Measurements from ENCODE around the gene TMEM87B. TPM values are rescaled to one million over a fixed set of nuclear protein-coding genes. Genes with fewer than 3 reads are reported as not detected.

TMEM87B gene
- total and polyA plus RNA-seq, 2 of the 8 experiments (the other 6 are each of a cell fraction or from before 2014, with no cell fraction given): 7.2 to 9.0 TPM

DNA sequence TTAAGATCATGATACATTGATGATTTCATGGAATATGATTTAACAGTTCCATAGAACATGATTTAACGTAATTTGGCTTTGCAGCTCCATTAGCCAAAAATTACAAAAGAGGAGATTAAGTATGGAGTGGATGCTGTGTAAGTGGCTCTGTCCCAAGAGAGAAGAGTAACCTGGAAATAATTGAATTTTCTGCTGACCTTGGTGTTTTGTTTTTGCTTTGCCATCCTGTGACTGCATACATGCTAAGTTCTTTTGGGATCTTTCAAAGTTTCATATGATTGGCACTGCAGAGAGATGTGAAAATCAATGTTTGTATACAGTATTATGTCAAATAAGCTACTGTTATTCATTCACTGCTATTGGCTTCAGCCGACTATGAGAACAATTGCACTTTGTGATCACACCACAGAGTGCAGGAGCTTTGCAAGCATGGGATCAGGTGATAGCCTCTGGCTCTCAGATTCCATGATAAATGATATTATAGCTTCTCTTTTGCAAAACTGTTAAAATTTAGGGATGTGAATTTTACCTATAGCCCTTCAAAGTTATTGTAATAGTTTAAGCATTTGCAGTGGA is 46.1 kb upstream of the TMEM87B start:
- no peak overlapping the region for H3K23ac ChIP-seq (ENCODE audit: insufficient read length)
- H4K20me1 ChIP-seq (replicated peaks in 1 of 2; ENCODE audit: control insufficient read depth in 1 of 2, insufficient read depth in 2 of 2, low read length in 2 of 2): no peaks in the 10 kb centered on the region
- ChIA-PET POLR2A (ENCODE audit: partially characterized antibody) (no interaction called here), CTCF (ENCODE audit: partially characterized antibody) (interaction anchor here (3.1 kb wide), 1 partner anchor 90 kb away, joined by 8 read pairs; no protein-coding TSS in a partner anchor)
- no peak overlapping the region for H3K56ac ChIP-seq (replicated peaks; ENCODE audit: insufficient read length, low read depth, low read length)
- no peak for FAIRE-seq
- no peak overlapping the region for H4K91ac ChIP-seq (replicated peaks; ENCODE audit: insufficient read length, low read length)
- no peaks in the 10 kb centered on the region for H3K23me2 ChIP-seq (ENCODE audit: low read depth, low read length)
- H4K5ac ChIP-seq (ENCODE audit: insufficient read length, low read depth, low read length): no peak overlapping the region
- WGBS, 2 experiments (ENCODE audit: extremely low coverage in 1 of 2, insufficient coverage in 1 of 2, insufficient read length in 1 of 2, insufficient replicate concordance in 2 of 2, low coverage in 1 of 2, low lambda C conversion rate in 2 of 2, missing lambda C conversion rate in 1 of 2): 87% methylated on average over 2 of the region's 2 CpGs; no CpG with 5 or more reads in 1 of the 2 experiments
- no peak overlapping the region for H2BK12ac ChIP-seq (ENCODE audit: low read depth, low read length)
- H2BK15ac ChIP-seq (ENCODE audit: low read length): no peak overlapping the region
- no peak overlapping the region for H3K18ac ChIP-seq (ENCODE audit: extremely low read depth, low read length)
- no peak overlapping the region for H2BK20ac ChIP-seq (ENCODE audit: low read length)
- no peaks in the 10 kb centered on the region for H3K27me3 ChIP-seq (replicated peaks in 1 of 4; ENCODE audit: control insufficient read depth in 3 of 4, extremely low read depth in 1 of 4, insufficient read depth in 3 of 4, low read length in 3 of 4)
- no peak overlapping the region for H4K8ac ChIP-seq (ENCODE audit: extremely low read depth, insufficient read depth, low read length)
- no peak overlapping the region for H2BK120ac ChIP-seq (replicated peaks; ENCODE audit: low read depth, low read length)
- no peak overlapping the region for H3K9ac ChIP-seq (replicated peaks in 1 of 4; ENCODE audit: extremely low read depth in 1 of 4, low read depth in 3 of 4, low read length in 3 of 4)
- no peak for TF ChIP-seq SP1 (IDR thresholded peaks at IDR 0.05; ENCODE audit: low read depth, low read length)
- no peak for TF ChIP-seq TBP (IDR thresholded peaks at IDR 0.05; ENCODE audit: low read depth, low read length)
- TF ChIP-seq TAF7 (optimal IDR thresholded peaks at IDR 0.05; ENCODE audit: borderline replicate concordance, low read depth, low read length): no peak
- no peak for TF ChIP-seq BCL11A (IDR thresholded peaks at IDR 0.05; ENCODE audit: low read depth in 2 of 2, low read length in 2 of 2)
- TF ChIP-seq, protein P1, sequence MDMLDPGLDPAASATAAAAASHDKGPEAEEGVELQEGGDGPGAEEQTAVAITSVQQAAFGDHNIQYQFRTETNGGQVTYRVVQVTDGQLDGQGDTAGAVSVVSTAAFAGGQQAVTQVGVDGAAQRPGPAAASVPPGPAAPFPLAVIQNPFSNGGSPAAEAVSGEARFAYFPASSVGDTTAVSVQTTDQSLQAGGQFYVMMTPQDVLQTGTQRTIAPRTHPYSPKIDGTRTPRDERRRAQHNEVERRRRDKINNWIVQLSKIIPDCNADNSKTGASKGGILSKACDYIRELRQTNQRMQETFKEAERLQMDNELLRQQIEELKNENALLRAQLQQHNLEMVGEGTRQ (IDR thresholded peaks at IDR 0.05; ENCODE audit: low read length): no peak
- TF ChIP-seq, protein P2, sequence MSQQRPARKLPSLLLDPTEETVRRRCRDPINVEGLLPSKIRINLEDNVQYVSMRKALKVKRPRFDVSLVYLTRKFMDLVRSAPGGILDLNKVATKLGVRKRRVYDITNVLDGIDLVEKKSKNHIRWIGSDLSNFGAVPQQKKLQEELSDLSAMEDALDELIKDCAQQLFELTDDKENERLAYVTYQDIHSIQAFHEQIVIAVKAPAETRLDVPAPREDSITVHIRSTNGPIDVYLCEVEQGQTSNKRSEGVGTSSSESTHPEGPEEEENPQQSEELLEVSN (IDR thresholded peaks at IDR 0.05): no peak
- TF ChIP-seq EP300 (IDR thresholded peaks at IDR 0.05; ENCODE audit: borderline replicate concordance in 1 of 2, low read depth in 2 of 2, low read length in 2 of 2): no peak
- no peak for TF ChIP-seq GTF2F1 (IDR thresholded peaks at IDR 0.05; ENCODE audit: borderline replicate concordance, low read depth, low read length)
- H3K27ac ChIP-seq (ENCODE audit: low read depth, low read length): no peak overlapping the region
- H3K4me3 ChIP-seq (ENCODE audit: extremely low read depth in 1 of 4, insufficient read depth in 2 of 4, low read depth in 3 of 4, low read length in 4 of 4): no peak overlapping the region
- H2AK5ac ChIP-seq (ENCODE audit: low read depth, low read length): no peak overlapping the region
- no peak overlapping the region for H2BK5ac ChIP-seq (ENCODE audit: low read depth, low read length)
- H3K36me3 ChIP-seq (ENCODE audit: control insufficient read depth in 2 of 4, insufficient read depth in 4 of 4, low read length in 3 of 4): peaks cover 0 to 3% (median 0%) of the 10 kb centered on the region in 4 experiments; a peak in 4 of 8 replicates
- H3K4me2 ChIP-seq (ENCODE audit: insufficient read depth in 1 of 2, low read depth in 2 of 2, low read length in 2 of 2): no peak overlapping the region
- no peaks in the 10 kb centered on the region for H3K4me1 ChIP-seq (replicated peaks in 1 of 4; ENCODE audit: control insufficient read depth in 3 of 4, insufficient read depth in 4 of 4, low read length in 3 of 4)
- H3K79me2 ChIP-seq (ENCODE audit: control insufficient read depth in 1 of 2, insufficient read depth in 2 of 2, low read length in 2 of 2): no peaks in the 10 kb centered on the region
- no peaks in the 10 kb centered on the region for H3K9me3 ChIP-seq (ENCODE audit: insufficient read depth in 2 of 2, low read depth in 1 of 2, low read length in 1 of 2)
- H2AFZ ChIP-seq (ENCODE audit: low read length): no peak overlapping the region
- H3K4ac ChIP-seq (replicated peaks; ENCODE audit: insufficient read length, low read depth, low read length): no peak overlapping the region
- H3K79me1 ChIP-seq (ENCODE audit: low read depth, low read length): no peaks in the 10 kb centered on the region
- H3K14ac ChIP-seq (ENCODE audit: insufficient read length): no peak overlapping the region
- no peak for DNase-seq (ENCODE audit: low read depth in 1 of 2, low spot score in 2 of 2)

Measured in H1 (cell line).